Large intestine (tissue), 3 donors: Measurements from ENCODE around the gene MTHFD1L. TPM values are rescaled to one million over a fixed set of nuclear protein-coding genes. Genes with fewer than 3 reads are reported as not detected.

Experiments
- DNase-seq, 2 donors: peaks; one replicate each; pipeline versions ENCODE4 v3.0.0 to v3.0.0-alpha.2; 2013
- H3K27ac ChIP-seq: one replicate; pipeline ENCODE4 v1.5.1; 2013; ENCODE audit warnings: low read length
- H3K27me3 ChIP-seq: 2 replicates; pipeline ENCODE4 v1.6.1; 2013; ENCODE audit warnings: low read length; ENCODE audit not compliant: control insufficient read depth, insufficient read depth
- H3K36me3 ChIP-seq: 2 replicates; pipeline ENCODE4 v1.6.1; 2013; ENCODE audit warnings: low read length; ENCODE audit not compliant: control insufficient read depth, insufficient read depth
- H3K4me1 ChIP-seq: one replicate; pipeline ENCODE4 v1.6.1; 2013; ENCODE audit warnings: low read length; ENCODE audit not compliant: control insufficient read depth, insufficient read depth
- H3K4me3 ChIP-seq: one replicate; pipeline ENCODE4 v1.5.1; 2013; ENCODE audit warnings: low read length
- H3K9me3 ChIP-seq: one replicate; pipeline ENCODE4 v1.6.1; 2013; ENCODE audit warnings: mild to moderate bottlenecking, low read depth, low read length, moderate library complexity; ENCODE audit not compliant: control insufficient read depth
- WGBS: methylation state at CpG from one replicate; pipeline ENCODE4 v1.1.5; 2013; ENCODE audit warnings: low lambda C conversion rate; ENCODE audit not compliant: insufficient coverage; 5-methylcytosine and 5-hydroxymethylcytosine counted together
- polyA plus RNA-seq: library from polyadenylated mRNA; unstranded; fragments of 120-200 nt; gene quantifications from one replicate; pipeline ENCODE4 v1.2.1, GENCODE V29; 2013

Gene MTHFD1L
- polyA plus RNA-seq, 1 donor = 11.7 TPM

DNA sequence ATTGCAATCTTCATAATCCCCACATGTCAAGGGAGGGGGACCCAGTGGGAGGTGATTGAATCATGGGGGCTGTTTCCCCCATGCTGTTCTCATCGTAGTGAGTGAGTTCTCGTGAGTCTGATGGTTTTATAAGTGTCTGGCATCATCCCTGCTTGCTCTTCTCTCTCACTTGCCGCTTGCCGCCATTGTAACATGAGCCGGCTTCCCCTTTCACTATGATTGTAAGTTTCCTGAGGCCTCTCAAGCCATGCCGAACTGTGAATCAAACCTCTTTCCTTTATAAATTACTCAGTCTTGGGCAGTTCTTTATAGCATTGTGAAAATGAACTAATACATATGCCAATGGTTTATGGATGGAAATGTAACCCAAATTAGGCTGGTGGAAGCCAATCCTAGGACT is 264.8 kb downstream of the MTHFD1L start:
- no peak for DNase-seq
- Histone ChIP-seq H3K27me3 (no peaks in the 10 kb centered on the region), H3K9me3 (no peaks in the 10 kb centered on the region), H3K36me3 (no peaks in the 10 kb centered on the region), H3K27ac (no peak overlapping the region), H3K4me1 (peaks cover 9% of the 10 kb centered on the region), H3K4me3 (no peak overlapping the region)
- WGBS = no CpG with 5 or more reads among the region's 6 CpGs

DNA sequence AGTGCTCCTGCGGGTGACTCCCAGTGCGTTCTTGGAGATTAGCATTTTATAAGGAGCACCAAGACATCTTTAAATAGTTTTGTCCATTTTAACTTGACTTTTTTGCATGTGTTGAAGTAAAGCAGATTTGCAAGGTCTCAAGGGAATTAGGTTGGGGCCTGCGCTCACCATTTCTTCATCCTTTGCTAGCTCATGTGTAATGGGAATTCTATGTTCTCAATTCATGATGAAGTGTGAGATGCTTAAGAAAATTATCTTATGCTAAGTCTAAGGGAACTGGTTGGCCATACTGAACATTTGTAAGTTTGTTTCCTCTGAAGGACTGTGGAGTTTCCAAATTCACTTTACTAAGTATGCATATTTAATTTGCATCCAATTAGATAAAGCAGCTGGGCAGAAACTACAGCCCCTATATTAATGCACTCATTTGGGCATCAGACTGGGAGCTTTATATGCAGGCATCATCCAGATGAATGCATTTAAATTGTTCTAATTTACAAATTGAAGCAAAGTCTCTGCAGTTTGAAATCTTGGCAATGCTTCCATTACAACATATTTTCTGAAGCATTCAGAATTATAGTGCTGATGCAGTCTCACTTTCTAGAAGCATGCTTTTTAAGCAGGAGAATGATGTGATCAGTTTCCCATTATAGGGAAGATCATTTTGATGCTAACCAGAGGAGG is 266.0 kb downstream of the MTHFD1L start:
- DNase-seq = no peak
- Histone ChIP-seq H3K4me3 (no peak overlapping the region), H3K36me3 (no peaks in the 10 kb centered on the region), H3K9me3 (no peaks in the 10 kb centered on the region), H3K27ac (no peak overlapping the region), H3K4me1 (no peaks in the 10 kb centered on the region), H3K27me3 (no peaks in the 10 kb centered on the region)
- WGBS = no CpG with 5 or more reads among the region's 3 CpGs

- no CpG with 5 or more reads among the region's 12 CpGs for WGBS
- H3K27ac ChIP-seq = peak overlapping the region; percentile 8
- H3K9me3 ChIP-seq = no peaks in the 10 kb centered on the region
- H3K36me3 ChIP-seq = no peaks in the 10 kb centered on the region
- no peaks in the 10 kb centered on the region for H3K4me1 ChIP-seq
- H3K4me3 ChIP-seq = no peak overlapping the region
- DNase-seq = peak in 1 of 2 donors; percentile 42
- no peaks in the 10 kb centered on the region for H3K27me3 ChIP-seq
Measured at GRCh38 chr6:151136141-151136755, 270.7 kb downstream of the MTHFD1L start.

GRCh38 chr6:151137542-151137941 is 272.0 kb downstream of the MTHFD1L start:
- H3K27ac ChIP-seq = no peak overlapping the region
- H3K27me3 ChIP-seq = no peaks in the 10 kb centered on the region
- DNase-seq = no peak
- H3K9me3 ChIP-seq = no peaks in the 10 kb centered on the region
- no peaks in the 10 kb centered on the region for H3K36me3 ChIP-seq
- no peak overlapping the region for H3K4me3 ChIP-seq
- WGBS = 100% methylated on average over 1 of the region's 6 CpGs
- H3K4me1 ChIP-seq = no peaks in the 10 kb centered on the region

DNA sequence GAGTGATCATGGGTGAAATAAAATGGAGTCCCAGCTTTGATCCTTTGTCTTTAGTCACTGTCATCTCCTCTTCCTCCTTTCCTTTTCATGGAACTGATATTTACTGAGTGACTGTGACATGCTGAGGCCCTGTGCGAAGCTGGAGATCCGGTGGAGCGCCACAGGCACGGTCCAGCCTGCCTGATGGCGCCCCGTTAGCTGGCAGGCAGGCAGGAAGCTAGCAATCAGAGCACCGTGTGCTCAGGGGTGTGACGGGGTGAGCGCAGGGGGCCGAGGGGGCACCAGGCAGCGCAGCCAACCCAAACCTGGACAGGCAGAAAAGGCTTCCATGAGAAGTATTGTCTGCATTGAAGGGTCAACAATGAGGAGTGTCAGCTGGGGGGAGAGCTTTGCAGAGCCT is 274.0 kb downstream of the MTHFD1L start:
- Histone ChIP-seq H3K4me3 (no peak overlapping the region), H3K27ac (no peak overlapping the region), H3K27me3 (no peaks in the 10 kb centered on the region), H3K4me1 (no peaks in the 10 kb centered on the region), H3K9me3 (no peaks in the 10 kb centered on the region), H3K36me3 (no peaks in the 10 kb centered on the region)
- WGBS = no CpG with 5 or more reads among the region's 11 CpGs
- DNase-seq = no peak

DNA sequence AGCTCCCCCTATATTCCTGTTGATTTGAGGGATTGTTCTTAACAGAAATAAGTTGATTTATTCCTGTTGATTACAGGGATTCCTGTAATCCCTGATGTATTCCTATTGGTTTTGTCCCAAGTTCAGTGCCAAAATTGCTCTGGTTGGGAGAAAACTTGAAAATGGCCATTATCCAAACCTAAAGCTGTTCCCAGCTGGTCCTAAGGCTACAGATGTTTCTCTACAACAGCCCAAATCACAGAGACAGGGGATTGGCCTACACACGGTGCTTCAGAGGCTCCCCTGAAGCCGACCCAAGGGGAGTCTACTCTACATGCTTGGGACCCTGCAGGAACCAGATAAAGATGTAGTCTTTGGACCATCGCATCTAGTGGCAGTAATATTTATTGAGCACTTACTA is 275.3 kb downstream of the MTHFD1L start:
- no peak overlapping the region for H3K27ac ChIP-seq
- WGBS = no CpG with 5 or more reads among the region's 3 CpGs

DNA sequence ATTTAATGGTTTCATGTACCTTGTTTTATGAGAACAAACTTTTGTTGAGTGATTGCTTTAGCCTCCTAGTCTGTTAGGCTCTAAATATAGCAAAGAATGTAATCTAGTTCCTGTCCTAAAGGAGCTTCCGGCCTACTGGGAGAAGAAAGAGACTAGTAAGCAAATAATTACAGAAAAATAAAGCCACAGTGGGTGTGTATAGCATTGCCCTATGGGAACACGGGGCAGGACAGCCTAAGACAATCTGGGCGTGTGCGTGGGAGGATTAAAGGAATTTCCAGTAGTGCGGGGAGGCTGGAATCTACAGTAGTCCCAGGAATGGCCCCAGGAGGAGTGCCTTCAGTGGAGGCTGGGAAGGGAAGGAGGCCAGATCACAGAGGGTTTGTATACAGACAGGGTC is 276.2 kb downstream of the MTHFD1L start:
- Histone ChIP-seq H3K4me1 (no peaks in the 10 kb centered on the region), H3K27ac (no peak overlapping the region)

More for the DNA sequence above, 275.3 kb downstream of the MTHFD1L start:
- Histone ChIP-seq H3K4me3 (no peak overlapping the region), H3K4me1 (no peaks in the 10 kb centered on the region), H3K27me3 (no peaks in the 10 kb centered on the region), H3K36me3 (no peaks in the 10 kb centered on the region), H3K9me3 (no peaks in the 10 kb centered on the region)
- no peak for DNase-seq

DNA sequence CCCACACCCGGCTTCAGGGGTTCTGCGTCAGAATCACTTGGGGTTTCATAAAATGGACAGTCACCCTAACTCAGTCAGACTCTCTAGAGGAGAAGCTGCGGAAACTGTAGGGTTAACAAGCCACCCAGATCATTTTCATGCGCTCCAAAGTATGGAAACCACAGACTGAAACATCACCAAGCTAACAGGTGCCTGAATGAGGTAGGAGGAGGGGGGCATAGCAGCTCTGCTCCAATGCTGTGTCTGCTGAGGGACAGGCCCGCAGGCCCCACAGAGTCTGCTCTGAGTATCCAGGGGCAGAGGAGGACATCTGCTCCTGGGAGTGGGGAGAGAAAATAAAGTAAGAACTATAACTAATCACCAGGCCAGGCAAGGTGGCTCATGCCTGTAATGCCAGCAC is 277.2 kb downstream of the MTHFD1L start:
- no peaks in the 10 kb centered on the region for H3K36me3 ChIP-seq
- H3K4me1 ChIP-seq = no peaks in the 10 kb centered on the region
- no peak overlapping the region for H3K4me3 ChIP-seq
- DNase-seq = no peak
- no peak overlapping the region for H3K27ac ChIP-seq
- no peaks in the 10 kb centered on the region for H3K9me3 ChIP-seq
- H3K27me3 ChIP-seq = no peaks in the 10 kb centered on the region
- WGBS = 100% methylated on average over 1 of the region's 5 CpGs

More for the DNA sequence above, 276.2 kb downstream of the MTHFD1L start:
- no peak overlapping the region for H3K4me3 ChIP-seq
- no CpG with 5 or more reads among the region's 5 CpGs for WGBS
- H3K9me3 ChIP-seq = no peaks in the 10 kb centered on the region
- H3K36me3 ChIP-seq = no peaks in the 10 kb centered on the region
- DNase-seq = peak in 1 of 2 donors; percentile 14
- no peaks in the 10 kb centered on the region for H3K27me3 ChIP-seq

GRCh38 chr6:151143337-151143736 is 277.8 kb downstream of the MTHFD1L start:
- no peak for DNase-seq
- Histone ChIP-seq H3K9me3 (no peaks in the 10 kb centered on the region), H3K4me3 (no peak overlapping the region), H3K4me1 (no peaks in the 10 kb centered on the region), H3K27me3 (no peaks in the 10 kb centered on the region), H3K27ac (no peak overlapping the region), H3K36me3 (no peaks in the 10 kb centered on the region)
- WGBS = 80% methylated on average over 1 of the region's 4 CpGs

- no peak for DNase-seq
- no peak overlapping the region for H3K4me3 ChIP-seq
- no peak overlapping the region for H3K27ac ChIP-seq
- WGBS = 96% methylated on average over 3 of the region's 6 CpGs
- H3K4me1 ChIP-seq = no peaks in the 10 kb centered on the region
- H3K9me3 ChIP-seq = no peaks in the 10 kb centered on the region
- H3K27me3 ChIP-seq = no peaks in the 10 kb centered on the region
- no peaks in the 10 kb centered on the region for H3K36me3 ChIP-seq
Measured at GRCh38 chr6:151143806-151144205, 278.3 kb downstream of the MTHFD1L start.
